OCI-LY1 (cell line): ENCODE results near the gene SAP30L.

Experiments used
- H2AFZ ChIP-seq: fragments of 200-600 bp; sonication (generic), shearing (Covaris generic); 2 replicates; pipeline ENCODE4 v1.6.0; 2014; ENCODE audit warnings: antibody characterized with exemption, mild to moderate bottlenecking, low read length
- H3F3A ChIP-seq: fragments of 200-600 bp; sonication (generic), shearing (Covaris generic); 2 replicates; pipeline ENCODE4 v1.6.0; 2014; ENCODE audit warnings: mild to moderate bottlenecking, antibody characterized with exemption, low read length, moderate library complexity; ENCODE audit not compliant: insufficient read depth
- H3K27ac ChIP-seq: fragments of 200-600 bp; sonication (generic); 2 replicates; pipeline ENCODE4 v1.5.1; 2014; ENCODE audit warnings: low read length, mixed run types, mild to moderate bottlenecking, low read depth; ENCODE audit not compliant: poor library complexity, severe bottlenecking
- H3K27me3 ChIP-seq: fragments of 200-600 bp; sonication (generic); 2 replicates; pipeline ENCODE4 v1.6.0; 2014; ENCODE audit warnings: antibody characterized with exemption, mild to moderate bottlenecking, low read length, moderate library complexity; ENCODE audit not compliant: insufficient read depth
- H3K36me3 ChIP-seq: fragments of 200-600 bp; sonication (generic); 2 replicates; pipeline ENCODE4 v1.6.1; 2014; ENCODE audit warnings: mild to moderate bottlenecking, antibody characterized with exemption, low read length, moderate library complexity, mixed read lengths; ENCODE audit not compliant: insufficient read depth
- H3K4me1 ChIP-seq: fragments of 200-600 bp; sonication (generic); 2 replicates; pipeline ENCODE4 v1.5.1; 2014; ENCODE audit warnings: mild to moderate bottlenecking, low read length, moderate library complexity; ENCODE audit not compliant: insufficient read depth, severe bottlenecking
- H3K4me2 ChIP-seq: fragments of 200-600 bp; sonication (generic), shearing (Covaris generic); 2 replicates; pipeline ENCODE4 v1.6.1; 2014; ENCODE audit warnings: low read length
- H3K4me3 ChIP-seq: fragments of 200-600 bp; sonication (generic); 2 replicates; pipeline ENCODE4 v1.5.1; 2014; ENCODE audit warnings: low read length, low read depth, mild to moderate bottlenecking, mixed read lengths; ENCODE audit not compliant: poor library complexity, severe bottlenecking
- H3K79me2 ChIP-seq: fragments of 200-600 bp; shearing (Covaris generic); 2 replicates; pipeline ENCODE4 v1.6.1; 2016; ENCODE audit warnings: mixed run types, low read length, mixed read lengths; ENCODE audit not compliant: insufficient read depth
- H3K9ac ChIP-seq: fragments of 200-600 bp; sonication (generic), shearing (Covaris generic); 2 replicates; pipeline ENCODE4 v1.6.1; 2014; ENCODE audit warnings: mild to moderate bottlenecking, low read length, mixed read lengths
- H3K9me2 ChIP-seq: fragments of 200-600 bp; sonication (generic), shearing (Covaris generic); 2 replicates; pipeline ENCODE4 v1.6.1; 2014; ENCODE audit warnings: low read depth, mild to moderate bottlenecking, low read length, mixed read lengths
- H3K9me3 ChIP-seq: fragments of 200-600 bp; shearing (Covaris generic); 2 replicates; pipeline ENCODE4 v1.6.1; 2014; ENCODE audit warnings: low read length, mixed read lengths
- H4K20me1 ChIP-seq: fragments of 200-600 bp; sonication (generic), shearing (Covaris generic); 2 replicates; pipeline ENCODE4 v1.6.0; 2016; ENCODE audit warnings: mild to moderate bottlenecking, low read length; ENCODE audit not compliant: insufficient read depth
- EZH2 ChIP-seq: fragments of 200-600 bp; sonication (generic), shearing (Covaris generic); IDR thresholded peaks from 2 replicates; pipeline ENCODE4 v1.8.0; 2017; ENCODE audit warnings: borderline replicate concordance, mixed run types, mild to moderate bottlenecking, antibody characterized with exemption, low read length, moderate library complexity, mixed read lengths
- TF ChIP-seq, protein P1 (sequence below): fragments of 200-600 bp; sonication (generic), shearing (Covaris generic); IDR thresholded peaks from 2 replicates; pipeline ENCODE4 v1.5.1; 2017; ENCODE audit warnings: mild to moderate bottlenecking, antibody characterized with exemption, low read length, moderate library complexity, mixed read lengths

SAP30L gene

DNA sequence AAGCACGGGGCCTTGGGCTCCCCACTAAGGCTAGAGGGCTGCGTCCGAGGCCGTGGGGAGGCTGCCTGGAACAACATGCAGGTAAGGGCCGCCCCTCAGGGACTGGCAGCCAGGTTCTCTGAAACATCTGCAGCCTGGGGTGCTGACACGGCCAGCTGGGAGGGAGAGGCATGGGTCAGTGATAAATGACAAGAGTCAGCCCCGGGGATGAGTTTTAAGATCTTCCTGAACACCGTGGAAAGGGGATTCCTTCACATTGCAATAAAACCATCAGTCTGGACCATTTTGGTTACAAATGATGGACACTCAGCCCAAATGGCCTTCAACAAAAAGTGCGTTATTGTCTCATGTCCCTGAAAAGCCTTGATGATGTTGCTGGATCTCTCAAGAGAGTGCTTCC, 32.9 kb upstream of the SAP30L start:
- no peak overlapping the region for H3K9ac ChIP-seq
- H3K27ac ChIP-seq: no peak overlapping the region
- no peak overlapping the region for H3K4me3 ChIP-seq
- TF ChIP-seq, protein P1, sequence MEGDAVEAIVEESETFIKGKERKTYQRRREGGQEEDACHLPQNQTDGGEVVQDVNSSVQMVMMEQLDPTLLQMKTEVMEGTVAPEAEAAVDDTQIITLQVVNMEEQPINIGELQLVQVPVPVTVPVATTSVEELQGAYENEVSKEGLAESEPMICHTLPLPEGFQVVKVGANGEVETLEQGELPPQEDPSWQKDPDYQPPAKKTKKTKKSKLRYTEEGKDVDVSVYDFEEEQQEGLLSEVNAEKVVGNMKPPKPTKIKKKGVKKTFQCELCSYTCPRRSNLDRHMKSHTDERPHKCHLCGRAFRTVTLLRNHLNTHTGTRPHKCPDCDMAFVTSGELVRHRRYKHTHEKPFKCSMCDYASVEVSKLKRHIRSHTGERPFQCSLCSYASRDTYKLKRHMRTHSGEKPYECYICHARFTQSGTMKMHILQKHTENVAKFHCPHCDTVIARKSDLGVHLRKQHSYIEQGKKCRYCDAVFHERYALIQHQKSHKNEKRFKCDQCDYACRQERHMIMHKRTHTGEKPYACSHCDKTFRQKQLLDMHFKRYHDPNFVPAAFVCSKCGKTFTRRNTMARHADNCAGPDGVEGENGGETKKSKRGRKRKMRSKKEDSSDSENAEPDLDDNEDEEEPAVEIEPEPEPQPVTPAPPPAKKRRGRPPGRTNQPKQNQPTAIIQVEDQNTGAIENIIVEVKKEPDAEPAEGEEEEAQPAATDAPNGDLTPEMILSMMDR: no peak
- TF ChIP-seq EZH2: no peak
- no peaks in the 10 kb centered on the region for H3K9me3 ChIP-seq
- H3K4me1 ChIP-seq: peaks cover 14% of the 10 kb centered on the region
- no peaks in the 10 kb centered on the region for H4K20me1 ChIP-seq
- no peaks in the 10 kb centered on the region for H3K27me3 ChIP-seq
- H3K36me3 ChIP-seq: no peaks in the 10 kb centered on the region
- H3K79me2 ChIP-seq: no peaks in the 10 kb centered on the region
- H3K9me2 ChIP-seq: no peaks in the 10 kb centered on the region
- no peak overlapping the region for H3K4me2 ChIP-seq
- H2AFZ ChIP-seq: no peak overlapping the region
- H3F3A ChIP-seq: no peaks in the 10 kb centered on the region

DNA sequence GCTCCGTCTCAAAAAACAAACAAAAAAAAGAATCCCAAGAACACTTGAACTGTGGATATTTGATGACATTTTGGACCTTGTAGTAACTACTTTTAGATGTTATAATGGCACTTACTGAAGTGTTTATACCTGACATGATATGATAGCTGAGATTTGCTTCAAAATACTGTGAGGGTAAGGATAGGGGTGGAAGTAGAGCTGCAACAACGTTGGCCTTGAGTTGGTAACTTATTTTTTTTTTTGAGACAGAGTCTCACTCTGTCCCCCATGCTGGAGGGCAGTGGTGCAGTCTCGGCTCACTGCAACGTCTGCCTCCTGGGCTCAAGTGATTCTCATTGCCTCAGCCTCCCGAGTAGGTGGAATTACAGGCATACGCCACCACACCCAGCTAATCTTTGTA, 30.7 kb upstream of the SAP30L start:
- H3K9me2 ChIP-seq: no peaks in the 10 kb centered on the region
- H4K20me1 ChIP-seq: no peaks in the 10 kb centered on the region
- H2AFZ ChIP-seq: no peak overlapping the region
- H3K9ac ChIP-seq: no peak overlapping the region
- H3K27ac ChIP-seq: no peak overlapping the region
- H3K36me3 ChIP-seq: no peaks in the 10 kb centered on the region
- H3K9me3 ChIP-seq: no peaks in the 10 kb centered on the region
- H3K27me3 ChIP-seq: no peaks in the 10 kb centered on the region
- H3K4me3 ChIP-seq: no peak overlapping the region
- peaks cover 14% of the 10 kb centered on the region for H3K4me1 ChIP-seq
- TF ChIP-seq EZH2: no peak
- TF ChIP-seq, protein P1: no peak
- H3K79me2 ChIP-seq: no peaks in the 10 kb centered on the region
- H3F3A ChIP-seq: no peaks in the 10 kb centered on the region
- no peak overlapping the region for H3K4me2 ChIP-seq

DNA sequence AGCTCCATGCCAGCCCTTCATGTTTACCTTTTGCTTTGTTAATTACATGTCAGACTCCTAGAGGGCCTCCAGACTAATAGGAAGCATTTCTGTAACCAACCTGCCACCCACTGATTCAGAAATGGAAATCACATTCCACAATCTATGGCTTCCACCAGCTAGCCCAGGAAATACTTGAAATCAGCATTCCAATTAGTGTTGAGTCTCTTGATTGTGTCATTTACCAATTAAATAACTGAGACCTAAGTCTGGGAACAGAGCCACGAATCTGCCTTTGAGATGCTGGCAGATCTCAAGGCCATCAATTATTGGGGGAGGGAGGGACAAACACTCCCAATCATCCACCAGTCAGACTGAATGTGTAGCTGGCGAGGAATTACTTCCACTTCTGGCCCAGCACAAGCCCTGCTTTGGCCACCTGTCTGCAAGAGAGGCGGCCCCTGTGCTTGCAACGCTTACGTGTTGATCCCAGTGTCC, 27.4 kb upstream of the SAP30L start:
- Histone ChIP-seq H3K9ac (no peak overlapping the region), H3K4me1 (peaks cover 14% of the 10 kb centered on the region), H3K36me3 (no peaks in the 10 kb centered on the region; the same call in 1 of the 2 replicates), H3F3A (no peaks in the 10 kb centered on the region), H3K27ac (no peak overlapping the region), H2AFZ (no peak overlapping the region), H3K27me3 (no peaks in the 10 kb centered on the region), H3K79me2 (no peaks in the 10 kb centered on the region), H3K9me3 (peaks cover under 1% of the 10 kb centered on the region; the same call in 1 of the 2 replicates), H3K4me3 (no peak overlapping the region), H4K20me1 (no peaks in the 10 kb centered on the region), H3K4me2 (no peak overlapping the region), H3K9me2 (no peaks in the 10 kb centered on the region)
- TF ChIP-seq EZH2: no peak
- TF ChIP-seq, protein P1: no peak
